ENCODE results near the gene SEMA4D.

DNA sequence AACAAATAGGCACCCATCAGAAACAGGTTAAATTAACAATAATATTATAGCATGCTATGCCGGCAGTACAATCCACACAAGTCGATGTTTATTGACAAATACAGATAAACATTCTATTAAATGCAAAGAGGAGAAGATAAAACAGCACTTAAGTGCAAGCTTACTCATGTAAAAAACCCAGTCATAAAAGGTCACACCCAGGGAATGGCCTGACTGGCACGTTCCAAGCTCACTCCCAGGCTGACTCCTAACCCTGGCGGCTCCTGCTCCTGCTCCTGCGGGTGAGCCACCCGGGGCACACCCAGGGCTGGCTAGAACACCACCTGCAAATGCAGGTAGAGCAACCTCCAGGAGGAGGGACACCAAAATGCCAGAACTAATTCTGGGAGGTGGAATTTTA is 66.9 kb downstream of the SEMA4D start:
- TF ChIP-seq, protein P1, sequence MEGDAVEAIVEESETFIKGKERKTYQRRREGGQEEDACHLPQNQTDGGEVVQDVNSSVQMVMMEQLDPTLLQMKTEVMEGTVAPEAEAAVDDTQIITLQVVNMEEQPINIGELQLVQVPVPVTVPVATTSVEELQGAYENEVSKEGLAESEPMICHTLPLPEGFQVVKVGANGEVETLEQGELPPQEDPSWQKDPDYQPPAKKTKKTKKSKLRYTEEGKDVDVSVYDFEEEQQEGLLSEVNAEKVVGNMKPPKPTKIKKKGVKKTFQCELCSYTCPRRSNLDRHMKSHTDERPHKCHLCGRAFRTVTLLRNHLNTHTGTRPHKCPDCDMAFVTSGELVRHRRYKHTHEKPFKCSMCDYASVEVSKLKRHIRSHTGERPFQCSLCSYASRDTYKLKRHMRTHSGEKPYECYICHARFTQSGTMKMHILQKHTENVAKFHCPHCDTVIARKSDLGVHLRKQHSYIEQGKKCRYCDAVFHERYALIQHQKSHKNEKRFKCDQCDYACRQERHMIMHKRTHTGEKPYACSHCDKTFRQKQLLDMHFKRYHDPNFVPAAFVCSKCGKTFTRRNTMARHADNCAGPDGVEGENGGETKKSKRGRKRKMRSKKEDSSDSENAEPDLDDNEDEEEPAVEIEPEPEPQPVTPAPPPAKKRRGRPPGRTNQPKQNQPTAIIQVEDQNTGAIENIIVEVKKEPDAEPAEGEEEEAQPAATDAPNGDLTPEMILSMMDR (IDR thresholded peaks at IDR 0.05 in 8 of 11, conservative IDR thresholded peaks at IDR 0.05 in 3 of 11) = no peak
- no peak for TF ChIP-seq POLR2A (IDR thresholded peaks at IDR 0.05)

Measured in spleen (tissue), 7 donors.